Activated naive CD4-positive, alpha-beta T cell treated with anti-CD3 and anti-CD28 coated beads, Interleukin-2, amount 50 U/mL, for 24 hours (primary cell): ENCODE measurements around the gene DCC.

ENCODE experiments used
- H3K27ac Mint-ChIP-seq: one replicate; pipeline ENCODE4 v1.8.0; 2021; ENCODE audit warnings: mild to moderate bottlenecking, mixed read lengths
- H3K27me3 Mint-ChIP-seq: one replicate; pipeline ENCODE4 v1.8.0; 2021; ENCODE audit warnings: mixed read lengths
- H3K36me3 Mint-ChIP-seq: one replicate; pipeline ENCODE4 v1.8.0; 2021; ENCODE audit warnings: mixed read lengths
- H3K4me1 Mint-ChIP-seq: one replicate; pipeline ENCODE4 v1.8.0; 2021; ENCODE audit warnings: mixed read lengths
- H3K4me3 Mint-ChIP-seq: one replicate; pipeline ENCODE4 v1.8.0; 2021; ENCODE audit warnings: mild to moderate bottlenecking, mixed read lengths
- H3K9me3 Mint-ChIP-seq: one replicate; pipeline ENCODE4 v1.8.0; 2021; ENCODE audit warnings: mixed read lengths

DCC gene

GRCh38 chr18:52553441-52553840 lies 213.4 kb downstream of the DCC start:
- H3K27ac Mint-ChIP-seq = no peak overlapping the region
- H3K27me3 Mint-ChIP-seq = no peaks in the 10 kb centered on the region
- H3K9me3 Mint-ChIP-seq = no peaks in the 10 kb centered on the region
- H3K4me1 Mint-ChIP-seq = no peaks in the 10 kb centered on the region
- no peaks in the 10 kb centered on the region for H3K36me3 Mint-ChIP-seq
- H3K4me3 Mint-ChIP-seq = no peak overlapping the region

- Mint-ChIP-seq H3K36me3 (no peaks in the 10 kb centered on the region), H3K27me3 (no peaks in the 10 kb centered on the region), H3K9me3 (no peaks in the 10 kb centered on the region)
These were observed 214.2 kb downstream of the DCC start for GRCh38 chr18:52554180-52554579.

GRCh38 chr18:52567360-52567759 lies 227.4 kb downstream of the DCC start:
- H3K27ac Mint-ChIP-seq = no peak overlapping the region
- H3K27me3 Mint-ChIP-seq = no peaks in the 10 kb centered on the region
- no peaks in the 10 kb centered on the region for H3K36me3 Mint-ChIP-seq
- H3K9me3 Mint-ChIP-seq = no peaks in the 10 kb centered on the region
- H3K4me1 Mint-ChIP-seq = no peaks in the 10 kb centered on the region
- H3K4me3 Mint-ChIP-seq = no peak overlapping the region

More at GRCh38 chr18:52554180-52554579, 214.2 kb downstream of the DCC start:
- Mint-ChIP-seq H3K27ac (no peak overlapping the region), H3K4me3 (no peak overlapping the region), H3K4me1 (no peaks in the 10 kb centered on the region)

- Mint-ChIP-seq H3K9me3 (no peaks in the 10 kb centered on the region), H3K4me3 (no peak overlapping the region), H3K36me3 (no peaks in the 10 kb centered on the region), H3K27me3 (no peaks in the 10 kb centered on the region), H3K4me1 (no peaks in the 10 kb centered on the region), H3K27ac (no peak overlapping the region)
These were observed 229.5 kb downstream of the DCC start for GRCh38 chr18:52569492-52569891.

- Mint-ChIP-seq H3K27ac (no peak overlapping the region), H3K9me3 (no peaks in the 10 kb centered on the region), H3K27me3 (no peaks in the 10 kb centered on the region), H3K36me3 (no peaks in the 10 kb centered on the region), H3K4me3 (no peak overlapping the region), H3K4me1 (no peaks in the 10 kb centered on the region)
These were observed 231.0 kb downstream of the DCC start for GRCh38 chr18:52570975-52571374.

GRCh38 chr18:52572036-52573000 lies 232.3 kb downstream of the DCC start:
- no peaks in the 10 kb centered on the region for H3K27me3 Mint-ChIP-seq
- no peak overlapping the region for H3K27ac Mint-ChIP-seq
- H3K4me1 Mint-ChIP-seq = no peaks in the 10 kb centered on the region
- H3K36me3 Mint-ChIP-seq = no peaks in the 10 kb centered on the region
- no peak overlapping the region for H3K4me3 Mint-ChIP-seq
- no peaks in the 10 kb centered on the region for H3K9me3 Mint-ChIP-seq

GRCh38 chr18:52577795-52578194 lies 237.8 kb downstream of the DCC start:
- Mint-ChIP-seq H3K27me3 (no peaks in the 10 kb centered on the region), H3K4me1 (no peaks in the 10 kb centered on the region), H3K36me3 (no peaks in the 10 kb centered on the region), H3K9me3 (no peaks in the 10 kb centered on the region), H3K4me3 (no peak overlapping the region), H3K27ac (no peak overlapping the region)

- H3K4me1 Mint-ChIP-seq = no peaks in the 10 kb centered on the region
- no peak overlapping the region for H3K27ac Mint-ChIP-seq
These were observed 242.1 kb downstream of the DCC start for GRCh38 chr18:52582061-52582460.

GRCh38 chr18:52582516-52582915 lies 242.5 kb downstream of the DCC start:
- Mint-ChIP-seq H3K36me3 (no peaks in the 10 kb centered on the region), H3K27ac (no peak overlapping the region), H3K27me3 (no peaks in the 10 kb centered on the region), H3K4me1 (no peaks in the 10 kb centered on the region), H3K4me3 (no peak overlapping the region), H3K9me3 (no peaks in the 10 kb centered on the region)

More at GRCh38 chr18:52582061-52582460, 242.1 kb downstream of the DCC start:
- H3K9me3 Mint-ChIP-seq = no peaks in the 10 kb centered on the region
- H3K27me3 Mint-ChIP-seq = no peaks in the 10 kb centered on the region
- no peaks in the 10 kb centered on the region for H3K36me3 Mint-ChIP-seq
- no peak overlapping the region for H3K4me3 Mint-ChIP-seq

- Mint-ChIP-seq H3K27ac (no peak overlapping the region), H3K9me3 (no peaks in the 10 kb centered on the region), H3K27me3 (no peaks in the 10 kb centered on the region), H3K4me3 (no peak overlapping the region), H3K4me1 (no peaks in the 10 kb centered on the region), H3K36me3 (no peaks in the 10 kb centered on the region)
These were observed 248.9 kb downstream of the DCC start for GRCh38 chr18:52588931-52589330.

- Mint-ChIP-seq H3K9me3 (peaks cover 5% of the 10 kb centered on the region), H3K4me3 (no peak overlapping the region), H3K27me3 (no peaks in the 10 kb centered on the region), H3K27ac (no peak overlapping the region), H3K36me3 (no peaks in the 10 kb centered on the region), H3K4me1 (no peaks in the 10 kb centered on the region)
These were observed 256.9 kb downstream of the DCC start for GRCh38 chr18:52596748-52597435.

- no peaks in the 10 kb centered on the region for H3K4me1 Mint-ChIP-seq
- H3K27ac Mint-ChIP-seq = no peak overlapping the region
- H3K9me3 Mint-ChIP-seq = peaks cover 5% of the 10 kb centered on the region
- no peaks in the 10 kb centered on the region for H3K27me3 Mint-ChIP-seq
- no peak overlapping the region for H3K4me3 Mint-ChIP-seq
- H3K36me3 Mint-ChIP-seq = no peaks in the 10 kb centered on the region
These were observed 258.9 kb downstream of the DCC start for GRCh38 chr18:52598921-52599320.

- H3K4me1 Mint-ChIP-seq = no peaks in the 10 kb centered on the region
- H3K36me3 Mint-ChIP-seq = no peaks in the 10 kb centered on the region
- H3K27me3 Mint-ChIP-seq = no peaks in the 10 kb centered on the region
These were observed 262.8 kb downstream of the DCC start for GRCh38 chr18:52602820-52603219.

GRCh38 chr18:52605345-52605744 lies 265.3 kb downstream of the DCC start:
- no peaks in the 10 kb centered on the region for H3K27me3 Mint-ChIP-seq
- no peaks in the 10 kb centered on the region for H3K36me3 Mint-ChIP-seq
- no peak overlapping the region for H3K4me3 Mint-ChIP-seq
- H3K4me1 Mint-ChIP-seq = no peaks in the 10 kb centered on the region
- peaks cover 7% of the 10 kb centered on the region for H3K9me3 Mint-ChIP-seq
- H3K27ac Mint-ChIP-seq = no peak overlapping the region

More at GRCh38 chr18:52602820-52603219, 262.8 kb downstream of the DCC start:
- no peak overlapping the region for H3K4me3 Mint-ChIP-seq
- H3K27ac Mint-ChIP-seq = no peak overlapping the region
- peaks cover 7% of the 10 kb centered on the region for H3K9me3 Mint-ChIP-seq

GRCh38 chr18:52607985-52608384 lies 268.0 kb downstream of the DCC start:
- H3K4me3 Mint-ChIP-seq = no peak overlapping the region
- H3K36me3 Mint-ChIP-seq = no peaks in the 10 kb centered on the region
- no peaks in the 10 kb centered on the region for H3K4me1 Mint-ChIP-seq
- peaks cover 7% of the 10 kb centered on the region for H3K9me3 Mint-ChIP-seq
- H3K27me3 Mint-ChIP-seq = no peaks in the 10 kb centered on the region
- no peak overlapping the region for H3K27ac Mint-ChIP-seq

- Mint-ChIP-seq H3K4me3 (no peak overlapping the region), H3K27me3 (no peaks in the 10 kb centered on the region), H3K9me3 (peaks cover 7% of the 10 kb centered on the region), H3K36me3 (no peaks in the 10 kb centered on the region), H3K27ac (no peak overlapping the region), H3K4me1 (no peaks in the 10 kb centered on the region)
These were observed 270.6 kb downstream of the DCC start for GRCh38 chr18:52610451-52611115.
